ENCODE measurements around the gene ANKRD53.

- TF ChIP-seq CTCF (IDR thresholded peaks at IDR 0.05; ENCODE audit: low read depth, low read length, poor library complexity, severe bottlenecking) (no peak), EZH2phosphoT487 (IDR thresholded peaks at IDR 0.05; ENCODE audit: borderline replicate concordance, low read length) (no peak)
Observed at GRCh38 chr2:70949086-70949485, 29.3 kb upstream of the ANKRD53 start.

Measured in DOHH2 (cell line).